Loucy (cell line): ENCODE data around the gene OPN3.

Experiments
- CTCF ChIP-seq: fragments of 200-600 bp; sonication (generic); conservative IDR thresholded peaks from 2 replicates; pipeline ENCODE4 v1.5.1; 2014; ENCODE audit warnings: mild to moderate bottlenecking, antibody characterized with exemption, low read length
- EZH2phosphoT487 ChIP-seq: fragments of 200-600 bp; IDR thresholded peaks from 2 replicates; pipeline ENCODE4 v1.6.1; 2018; ENCODE audit warnings: antibody characterized with exemption, mild to moderate bottlenecking, moderate library complexity, borderline replicate concordance

GRCh38 chr1:241640149-241640866 is at the start of gene OPN3, which contains the start of gene CHML:
- no peak for TF ChIP-seq CTCF
- TF ChIP-seq EZH2phosphoT487 = no peak
